ENCODE results near the gene NTF4.
A peak's percentile ranks its signal among the peaks of the same experiment; 100 is the strongest.
"Not testable (repeated sequence)": the region's sequence is repeated elsewhere in the genome, so short reads cannot be mapped to it uniquely, and the experiment has no call there.

NTF4 gene

GRCh38 chr19:49057636-49058234 is 6.9 kb downstream of the NTF4 start, which contains the start of gene CGB7:
Gene CGB7 (minus strand): TSS chr19:49057749. CDS start chr19:49055375, 2,374 bp downstream.
- FAIRE-seq (peak; percentile 58), DNase-seq (ENCODE audit: insufficient read length, low spot score) (no peak)

GRCh38 chr19:49056902-49057596 is 7.6 kb downstream of the NTF4 start:
- not testable (repeated sequence) for DNase-seq (ENCODE audit: insufficient read length, low spot score); FAIRE-seq

DNA sequence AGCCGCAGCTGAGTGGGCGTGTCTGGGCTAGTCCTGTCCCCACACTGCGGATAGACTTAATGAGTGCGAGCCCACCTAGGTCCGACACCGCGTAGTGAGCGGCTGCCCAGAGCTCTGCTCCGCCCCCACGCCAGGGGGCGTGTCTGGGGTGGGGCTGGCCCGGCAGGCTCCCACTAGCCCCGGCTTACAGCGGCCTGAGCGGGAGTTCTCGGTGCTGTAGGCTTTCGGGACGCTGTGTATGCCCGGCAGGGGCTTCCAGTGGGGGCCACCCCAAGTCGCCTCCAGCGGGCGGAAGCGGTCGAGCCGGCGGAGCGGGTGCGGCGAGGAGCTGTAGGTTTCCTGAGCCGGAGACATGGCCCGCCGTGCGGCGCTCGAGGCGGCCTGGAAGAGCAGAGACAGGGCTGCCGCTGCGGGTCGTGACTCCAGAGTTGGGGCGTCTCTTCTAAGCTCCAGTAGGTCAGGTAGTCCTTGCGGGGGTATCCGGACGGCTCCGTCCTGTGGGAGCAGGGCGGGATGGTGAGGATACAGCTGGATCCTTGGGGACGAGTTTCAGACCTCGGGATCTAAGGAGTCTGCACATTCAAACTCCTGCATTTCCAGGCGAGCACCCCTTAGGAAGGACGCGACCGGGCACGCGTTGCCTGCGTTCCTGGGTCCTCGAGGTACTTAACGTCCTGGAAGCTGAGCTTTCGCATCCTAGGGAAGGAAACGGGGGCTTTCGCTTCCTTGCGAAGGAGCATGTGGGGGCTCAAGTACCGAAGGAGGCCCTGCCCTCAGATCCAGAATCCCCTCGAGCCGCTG is 8.3 kb downstream of the NTF4 start:
- DNase-seq (ENCODE audit: insufficient read length, low spot score) (peak; percentile 85), FAIRE-seq (peak; percentile 55)

DNA sequence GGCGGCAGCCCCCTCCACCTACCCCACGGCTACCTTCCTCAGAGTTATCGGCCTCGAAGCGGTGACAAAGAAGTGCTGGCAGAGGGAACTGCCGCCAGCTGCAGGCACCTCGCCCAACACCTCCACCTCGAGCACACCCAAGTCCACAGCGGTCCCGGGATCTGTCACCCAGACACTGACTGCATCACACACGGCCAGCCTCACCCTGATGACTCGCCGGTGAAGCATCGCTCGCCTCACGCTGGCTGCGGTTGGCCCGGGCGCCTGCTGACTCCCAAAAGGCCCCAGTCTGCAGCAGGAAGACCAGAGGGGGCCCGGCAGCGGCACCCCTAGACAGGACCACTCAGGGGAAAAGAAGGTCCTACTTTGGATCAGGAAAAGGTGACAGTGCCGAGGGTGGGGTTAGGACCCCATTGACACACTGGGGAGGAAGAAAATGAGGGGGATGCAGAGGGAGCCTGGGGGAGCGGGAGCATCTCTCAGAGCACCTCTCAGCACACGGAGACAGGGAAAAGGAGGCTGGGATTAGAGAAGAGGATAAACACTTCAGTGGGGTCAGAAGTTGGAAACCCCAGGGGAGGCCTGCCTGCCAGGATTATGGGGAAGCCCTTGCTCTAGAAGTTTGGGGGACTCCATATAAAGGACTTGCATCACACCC is 14.1 kb downstream of the NTF4 start:
- peak; percentile 48 for FAIRE-seq

DNA sequence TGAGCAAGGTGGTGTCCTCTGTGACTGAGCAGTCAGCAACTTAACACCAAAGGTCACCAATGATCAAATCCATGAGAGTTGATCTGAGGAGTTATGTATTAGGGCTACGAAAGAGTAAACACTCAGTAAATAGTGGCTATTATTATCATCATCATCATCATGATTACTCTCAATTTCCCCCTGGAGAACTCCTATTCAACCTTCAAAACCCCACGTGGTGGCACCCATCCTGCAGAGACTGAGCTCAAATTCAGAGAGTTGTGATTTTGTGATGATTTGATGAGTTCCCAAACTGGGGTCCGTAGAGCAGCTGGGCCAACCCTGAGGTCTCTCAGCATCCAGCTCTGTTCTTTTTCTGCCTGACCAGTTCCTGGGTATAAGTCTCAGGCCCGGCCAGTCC is 14.8 kb downstream of the NTF4 start:
- not testable (repeated sequence) for FAIRE-seq; DNase-seq (ENCODE audit: insufficient read length, low spot score)

More for the DNA sequence above, 14.1 kb downstream of the NTF4 start:
- DNase-seq (ENCODE audit: insufficient read length, low spot score), result not testable (repeated sequence)

- not testable (repeated sequence) for FAIRE-seq
These were observed 15.6 kb downstream of the NTF4 start, which contains the start of gene CGB8 for GRCh38 chr19:49049011-49049410. Gene CGB8 (minus strand): TSS chr19:49049111. CDS start chr19:49048739, 372 bp downstream.

GRCh38 chr19:49043548-49043947 is 21.1 kb downstream of the NTF4 start, which contains the start of gene CGB5:
Gene CGB5 (plus strand): TSS chr19:49043848. CDS start chr19:49044210, 362 bp downstream.
- DNase-seq (ENCODE audit: insufficient read length, low spot score); FAIRE-seq: not testable (repeated sequence)

More at GRCh38 chr19:49049011-49049410, 15.6 kb downstream of the NTF4 start, which contains the start of gene CGB8:
- DNase-seq (ENCODE audit: insufficient read length, low spot score), result not testable (repeated sequence)

DNA sequence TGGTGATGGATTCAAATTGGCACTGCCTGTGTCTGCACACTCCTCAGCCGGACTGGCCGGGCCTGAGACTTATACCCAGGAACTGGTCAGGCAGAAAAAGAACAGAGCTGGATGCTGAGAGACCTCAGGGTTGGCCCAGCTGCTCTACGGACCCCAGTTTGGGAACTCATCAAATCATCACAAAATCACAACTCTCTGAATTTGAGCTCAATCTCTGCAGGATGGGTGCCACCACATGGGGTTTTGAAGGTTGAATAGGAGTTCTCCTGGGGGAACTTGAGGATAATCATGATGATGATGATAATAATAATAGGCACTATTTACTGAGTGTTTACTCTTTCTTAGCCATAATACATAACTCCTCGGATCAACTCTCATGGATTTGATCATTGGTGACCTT is 22.0 kb downstream of the NTF4 start:
- not testable (repeated sequence) for FAIRE-seq; DNase-seq (ENCODE audit: insufficient read length, low spot score)

DNA sequence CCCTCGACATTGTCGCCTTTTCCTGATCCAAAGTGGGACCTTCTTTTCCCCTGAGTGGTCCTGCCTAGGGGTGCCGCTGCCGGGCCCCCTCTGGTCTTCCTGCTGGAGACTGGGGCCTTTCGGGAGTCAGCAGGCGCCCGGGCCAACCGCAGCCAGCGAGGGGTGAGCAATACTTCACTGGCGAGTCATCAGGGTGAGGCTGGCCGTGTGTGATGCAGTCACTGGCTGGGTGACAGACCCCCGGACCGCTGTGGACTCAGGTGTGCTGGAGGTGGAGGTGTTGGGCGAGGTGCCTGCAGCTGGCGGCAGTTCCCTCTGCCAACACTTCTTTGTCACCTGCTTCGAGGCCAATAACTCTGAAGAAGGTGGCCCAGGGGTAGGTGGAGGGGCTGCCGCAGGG is 22.4 kb downstream of the NTF4 start:
- no peak for FAIRE-seq
- DNase-seq (ENCODE audit: insufficient read length, low spot score), result no peak

GRCh38 chr19:49039736-49040135 is 24.9 kb downstream of the NTF4 start:
- DNase-seq (ENCODE audit: insufficient read length, low spot score), result not testable (repeated sequence)
- peak; percentile 9 for FAIRE-seq

DNA sequence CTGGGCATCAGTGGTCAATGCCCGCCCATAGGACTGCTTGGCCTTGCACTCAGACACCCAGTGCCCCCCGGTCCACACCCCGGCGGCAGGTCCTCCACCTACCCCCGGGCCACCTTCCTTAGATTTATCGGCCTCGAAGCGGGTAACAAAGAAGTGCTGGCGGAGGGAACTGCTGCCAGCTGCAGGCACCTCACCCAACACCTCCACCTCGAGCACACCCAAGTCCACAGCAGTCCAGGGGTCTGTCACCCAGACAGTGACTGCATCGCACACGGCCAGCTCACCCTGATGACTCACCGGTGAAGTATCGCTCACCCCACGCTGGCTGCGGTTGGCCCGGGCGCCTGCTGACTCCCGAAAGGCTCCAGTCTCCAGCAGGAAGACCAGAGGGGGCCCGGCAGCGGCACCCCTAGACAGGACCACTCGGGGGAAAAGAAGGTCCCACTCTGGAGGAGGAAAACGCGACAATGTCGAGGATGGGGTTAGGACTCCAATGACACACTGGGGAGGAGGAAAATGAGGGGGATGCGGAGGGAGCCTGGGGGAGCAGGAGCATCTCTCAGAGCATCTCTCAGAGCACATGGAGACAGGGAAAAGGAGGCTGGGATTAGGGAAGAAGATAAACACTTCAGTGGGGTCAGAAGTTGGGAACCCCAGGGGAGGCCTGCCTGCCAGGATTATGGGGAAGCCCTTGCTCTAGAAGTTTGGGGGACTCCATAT is 25.9 kb downstream of the NTF4 start:
- FAIRE-seq, result peak; percentile 85

DNA sequence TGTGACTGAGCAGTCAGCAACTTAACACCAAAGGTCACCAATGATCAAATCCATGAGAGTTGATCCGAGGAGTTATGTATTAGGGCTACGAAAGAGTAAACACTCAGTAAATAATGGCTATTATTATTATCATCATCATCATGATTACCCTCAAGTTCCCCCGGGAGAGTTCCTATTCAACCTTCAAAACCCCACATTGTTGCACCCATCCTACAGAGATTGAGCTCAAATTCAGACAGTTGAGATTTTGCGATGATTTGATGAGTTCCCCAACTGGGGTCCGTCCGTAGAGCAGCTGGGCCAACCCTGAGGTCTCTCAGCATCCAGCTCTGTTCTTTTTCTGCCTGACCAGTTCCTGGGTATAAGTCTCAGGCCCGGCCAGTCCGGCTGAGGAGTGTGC is 26.5 kb downstream of the NTF4 start:
- DNase-seq (ENCODE audit: insufficient read length, low spot score); FAIRE-seq: not testable (repeated sequence)

More for the DNA sequence above, 25.9 kb downstream of the NTF4 start:
- not testable (repeated sequence) for DNase-seq (ENCODE audit: insufficient read length, low spot score)

DNA sequence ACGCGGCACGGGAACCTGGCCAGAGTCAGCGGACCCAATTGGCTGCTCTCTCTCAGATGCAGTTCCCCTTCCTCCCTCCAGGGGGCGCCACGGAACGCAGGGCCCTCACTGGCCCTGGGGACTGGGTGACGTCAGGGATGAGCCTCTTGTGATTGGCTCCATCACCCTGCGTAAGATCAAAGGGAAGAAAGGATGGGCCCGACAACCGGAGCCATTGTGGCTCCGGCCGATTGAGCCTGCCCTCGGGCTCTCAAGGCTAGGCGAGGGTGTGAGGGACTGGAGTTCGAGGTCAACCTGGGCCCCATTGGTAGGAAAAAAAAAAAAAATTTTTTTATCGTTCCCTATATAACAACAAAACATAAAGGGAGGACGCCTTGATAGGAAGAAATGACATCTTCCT is 27.8 kb downstream of the NTF4 start, which contains the start of gene CGB1:
Gene CGB1, minus strand, starts transcription at position 81 of the 400 bp plus-strand sequence. CDS start 184 bp downstream, outside the sequence.
- FAIRE-seq; DNase-seq (ENCODE audit: insufficient read length, low spot score): not testable (repeated sequence)

GRCh38 chr19:49031642-49032301 is 32.8 kb downstream of the NTF4 start, which contains the start of gene CGB2:
Gene CGB2 (plus strand): TSS chr19:49031890. CDS start chr19:49032096, 206 bp downstream.
- not testable (repeated sequence) for DNase-seq (ENCODE audit: insufficient read length, low spot score); FAIRE-seq

DNA sequence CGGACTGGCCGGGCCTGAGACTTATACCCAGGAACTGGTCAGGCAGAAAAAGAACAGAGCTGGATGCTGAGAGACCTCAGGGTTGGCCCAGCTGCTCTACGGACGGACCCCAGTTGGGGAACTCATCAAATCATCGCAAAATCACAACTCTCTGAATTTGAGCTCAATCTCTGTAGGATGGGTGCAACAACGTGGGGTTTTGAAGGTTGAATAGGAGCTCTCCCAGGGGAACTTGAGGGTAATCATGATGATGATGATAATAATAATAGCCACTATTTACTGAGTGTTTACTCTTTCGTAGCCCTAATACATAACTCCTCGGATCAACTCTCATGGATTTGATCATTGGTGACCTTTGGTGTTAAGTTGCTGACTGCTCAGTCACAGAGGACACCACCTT is 34.3 kb downstream of the NTF4 start:
- FAIRE-seq; DNase-seq (ENCODE audit: insufficient read length, low spot score): not testable (repeated sequence)

- FAIRE-seq, result peak; percentile 72
- not testable (repeated sequence) for DNase-seq (ENCODE audit: insufficient read length, low spot score)
These were observed 34.9 kb downstream of the NTF4 start for GRCh38 chr19:49029749-49030148.

GRCh38 chr19:49028686-49029085 is 35.9 kb downstream of the NTF4 start:
- DNase-seq (ENCODE audit: insufficient read length, low spot score), result not testable (repeated sequence)

GRCh38 chr19:49025599-49025998 is 39.0 kb downstream of the NTF4 start:
- DNase-seq (ENCODE audit: insufficient read length, low spot score); FAIRE-seq: not testable (repeated sequence)

More at GRCh38 chr19:49028686-49029085, 35.9 kb downstream of the NTF4 start:
- not testable (repeated sequence) for FAIRE-seq

Measured in HTR-8/SVneo (cell line).